GM10248 (cell line): ENCODE measurements around the gene C13orf46.
"Not testable (repeated sequence)": the region's sequence is repeated elsewhere in the genome, so short reads cannot be mapped to it uniquely, and the experiment has no call there.

ENCODE experiments used
- CTCF ChIA-PET: fragments of 300-600 bp; sonication (Branson Sonifier 250); formaldehyde crosslinking; extraction: SDS; loops from one replicate; lab custom pipeline; 2021; ENCODE audit warnings: antibody characterized with exemption; lab: Yijun Ruan, JAX
- POLR2A ChIA-PET: fragments of 350-650 bp; sonication (Branson Sonifier 250); formaldehyde crosslinking; extraction: SDS; loops from one replicate; lab custom pipeline; 2020; ENCODE audit warnings: antibody characterized with exemption; lab: Yijun Ruan, JAX
- DNase-seq: peaks from one replicate; pipeline ENCODE4 v3.0.0; 2012; ENCODE audit errors: extremely low spot score
- CTCF ChIP-seq: IDR thresholded peaks from 2 replicates; pipeline ENCODE4 v1.5.1; 2012; ENCODE audit warnings: mild to moderate bottlenecking, low read depth; ENCODE audit errors: extremely low read depth, missing control alignments, control extremely low read depth

Gene C13orf46

GRCh38 chr13:113915786-113916329 is 58.0 kb downstream of the C13orf46 start:
- ChIA-PET POLR2A (no interaction called here), CTCF (no interaction called here)
- TF ChIP-seq CTCF: no peak
- DNase-seq: no peak

- no peak for DNase-seq
- POLR2A ChIA-PET: no interaction called here
- no peak for TF ChIP-seq CTCF
- CTCF ChIA-PET: no interaction called here
Observed at GRCh38 chr13:113915012-113915763, 58.7 kb downstream of the C13orf46 start.

- ChIA-PET CTCF (no interaction called here), POLR2A (no interaction called here)
- DNase-seq: no peak
- no peak for TF ChIP-seq CTCF
Observed at GRCh38 chr13:113914333-113915011, 59.4 kb downstream of the C13orf46 start.

- DNase-seq, CTCF ChIA-PET, POLR2A ChIA-PET: not testable (repeated sequence)
Observed at GRCh38 chr13:113913838-113914237, 60.0 kb downstream of the C13orf46 start.

DNA sequence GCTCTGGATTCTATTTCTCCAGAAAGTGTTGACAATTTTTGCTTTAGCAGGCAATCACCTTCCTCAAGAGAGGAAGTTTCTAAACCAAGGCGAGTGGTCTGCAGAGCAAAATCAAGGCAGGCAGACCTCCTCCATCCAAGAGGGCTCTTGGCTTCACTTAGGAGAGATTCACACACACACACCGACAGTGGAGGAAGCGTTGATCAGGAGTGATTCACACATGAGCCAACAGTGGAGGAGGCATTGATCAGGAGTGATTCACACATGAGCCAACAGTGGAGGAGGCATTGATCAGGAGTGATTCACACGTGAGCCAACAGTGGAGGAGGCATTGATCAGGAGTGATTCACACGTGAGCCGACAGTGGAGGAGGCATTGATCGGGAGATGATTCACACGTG is 60.5 kb downstream of the C13orf46 start:
- DNase-seq, POLR2A ChIA-PET: not testable (repeated sequence)

GRCh38 chr13:113912596-113912995 is 61.3 kb downstream of the C13orf46 start:
- ChIA-PET CTCF (no interaction called here), POLR2A (no interaction called here)
- DNase-seq: no peak
- no peak for TF ChIP-seq CTCF

More for the DNA sequence above, 60.5 kb downstream of the C13orf46 start:
- CTCF ChIA-PET: not testable (repeated sequence)

DNA sequence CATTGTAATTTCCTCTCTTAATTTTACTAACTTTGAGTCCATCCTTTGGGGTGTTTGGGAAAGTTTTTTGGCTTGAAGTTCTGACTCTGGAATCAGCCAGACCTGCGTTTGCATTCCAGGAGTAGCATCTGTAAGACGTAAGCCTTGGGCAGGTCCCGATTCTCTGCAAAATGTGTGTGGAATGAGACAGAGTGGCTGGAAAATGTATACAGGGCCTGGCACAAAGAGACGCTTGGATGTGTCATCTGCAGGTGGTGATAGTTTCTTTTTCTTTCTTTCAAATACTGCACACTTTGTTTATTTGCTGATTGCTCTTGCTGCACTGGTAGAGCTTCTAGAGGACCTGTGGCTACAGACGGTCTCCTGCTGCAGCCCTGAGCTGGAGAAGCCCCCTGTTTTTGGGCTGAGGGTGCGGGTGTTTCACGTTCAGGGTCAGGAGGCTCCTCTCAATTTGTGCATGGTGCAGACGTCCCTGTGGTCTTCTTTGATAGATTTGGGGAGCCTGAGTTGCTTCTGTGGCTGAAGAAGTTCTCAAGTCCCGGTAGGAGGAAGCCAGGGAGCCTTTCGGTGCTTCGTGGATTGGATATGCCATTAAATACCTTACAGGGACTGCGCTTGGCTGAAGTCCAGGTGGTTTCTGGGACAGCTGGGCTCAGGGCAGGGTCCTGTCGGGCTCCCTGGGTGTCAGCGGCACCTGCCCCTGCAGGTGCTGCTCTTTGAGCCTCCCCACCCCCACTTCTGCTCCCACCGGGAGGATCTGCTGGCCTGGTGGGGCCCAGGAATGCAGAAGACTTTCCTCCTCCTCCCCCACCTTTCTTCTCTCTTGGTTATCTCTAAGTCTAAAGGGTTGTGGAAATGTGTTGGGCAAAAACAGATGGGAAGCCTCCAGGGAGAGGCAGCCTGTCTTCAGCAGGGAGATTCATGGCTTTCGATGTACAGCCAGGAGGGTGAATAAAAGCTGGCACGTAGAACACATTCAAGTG is 66.0 kb downstream of the C13orf46 start:
- ChIA-PET CTCF (no interaction called here), POLR2A (no interaction called here)
- no peak for TF ChIP-seq CTCF
- no peak for DNase-seq
